WTC11 (cell line): ENCODE results near the gene STAC.

Experiments
- ATF2 ChIP-seq: sonication (generic); formaldehyde crosslinking; IDR thresholded peaks from 2 replicates; pipeline ENCODE4 v1.8.1; 2022; ENCODE audit warnings: low read depth, missing genetic modification reagents, borderline replicate concordance
- CTCF ChIP-seq: fragments of 200-600 bp; IDR thresholded peaks from 2 replicates; pipeline ENCODE4 v1.8.0; 2022; ENCODE audit warnings: antibody characterized with exemption
- FOXP1 ChIP-seq: sonication (generic); formaldehyde crosslinking; IDR thresholded peaks from 2 replicates; pipeline ENCODE4 v1.8.0; 2022; ENCODE audit warnings: missing genetic modification reagents, mild to moderate bottlenecking, moderate library complexity, borderline replicate concordance
- MLX ChIP-seq: sonication (generic); formaldehyde crosslinking; IDR thresholded peaks from 2 replicates; pipeline ENCODE4 v1.8.1; 2023; ENCODE audit warnings: mild to moderate bottlenecking, missing genetic modification reagents, moderate library complexity

GRCh38 chr3:36493051-36493450, 112.7 kb downstream of the STAC start:
- TF ChIP-seq ATF2 (CRISPR knock-in tag) (no peak), CTCF (no peak), MLX (CRISPR knock-in tag) (no peak), FOXP1 (CRISPR knock-in tag) (no peak)
